Erythroblast (primary cell): ENCODE measurements around the gene MAML2.

ENCODE experiments used
- DNase-seq, 2 experiments: peaks; one replicate each; lab custom pipeline; 2025; lab: John Stamatoyannopoulos, UW
- GATA1 ChIP-seq: IDR thresholded peaks from 2 replicates; pipeline ENCODE4 v1.6.1; 2011; ENCODE audit warnings: low read depth, mild to moderate bottlenecking, control low read depth, low read length, moderate library complexity
- POLR2A ChIP-seq: IDR thresholded peaks from 2 replicates; pipeline ENCODE4 v1.6.1; 2011; ENCODE audit warnings: mild to moderate bottlenecking, low read length

Gene MAML2

DNA sequence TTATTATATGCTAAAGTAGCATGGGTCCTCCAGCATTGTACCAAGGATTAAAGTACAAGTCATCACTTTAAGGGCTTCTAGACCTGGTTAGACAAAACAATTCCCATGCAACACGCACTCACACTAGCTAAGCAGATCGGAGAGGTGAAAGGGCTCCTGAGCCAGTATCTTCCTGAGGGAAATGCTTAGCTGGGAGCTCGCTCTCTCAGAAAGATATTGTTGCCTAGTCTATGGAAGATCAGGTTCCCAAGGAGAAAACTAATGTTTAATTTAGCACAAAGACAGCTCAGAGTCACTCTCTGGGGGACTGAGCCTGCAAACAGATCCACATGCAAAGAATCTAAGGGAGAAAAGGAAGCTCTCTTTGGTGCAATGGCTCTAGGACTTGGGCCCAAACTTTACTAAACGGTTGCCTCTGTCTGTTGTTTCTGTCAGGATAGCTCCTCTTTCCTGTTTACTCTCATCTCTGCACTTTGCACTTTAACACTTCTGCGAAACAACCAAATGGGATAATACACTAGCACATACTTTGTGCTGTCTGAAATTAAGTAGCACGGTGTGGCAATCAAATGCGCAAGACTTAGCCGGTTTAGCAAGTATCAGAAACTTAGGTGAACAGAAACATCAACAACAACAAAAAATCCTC, 10.7 kb downstream of the MAML2 start:
- TF ChIP-seq POLR2A (no peak), GATA1 (no peak)
- no peak for DNase-seq

DNA sequence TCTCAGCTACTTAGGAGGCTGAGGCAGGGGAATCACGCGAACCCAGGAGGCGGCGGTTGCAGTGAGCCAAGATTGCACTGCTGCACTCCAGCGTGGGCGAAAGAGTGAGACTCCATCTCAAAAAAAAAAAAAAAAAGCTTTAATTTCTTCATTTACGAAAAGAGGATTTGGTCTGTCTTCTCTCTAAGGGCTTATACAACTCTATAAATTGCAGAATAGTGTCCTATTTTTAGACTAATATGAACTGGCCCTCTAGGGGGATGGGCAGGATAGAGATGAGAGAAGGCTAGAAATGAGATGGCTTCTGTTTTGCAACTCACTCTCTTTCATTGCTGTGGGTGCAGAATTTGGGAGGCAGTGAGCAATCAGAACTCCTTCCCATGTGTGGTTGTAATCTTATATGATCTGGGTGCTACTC, 11.3 kb downstream of the MAML2 start:
- no peak for DNase-seq

GRCh38 chr11:96330511-96330859, 12.5 kb downstream of the MAML2 start:
- TF ChIP-seq POLR2A = no peak
- DNase-seq = no peak

More for the DNA sequence above, 11.3 kb downstream of the MAML2 start:
- TF ChIP-seq POLR2A (no peak), GATA1 (no peak)

DNA sequence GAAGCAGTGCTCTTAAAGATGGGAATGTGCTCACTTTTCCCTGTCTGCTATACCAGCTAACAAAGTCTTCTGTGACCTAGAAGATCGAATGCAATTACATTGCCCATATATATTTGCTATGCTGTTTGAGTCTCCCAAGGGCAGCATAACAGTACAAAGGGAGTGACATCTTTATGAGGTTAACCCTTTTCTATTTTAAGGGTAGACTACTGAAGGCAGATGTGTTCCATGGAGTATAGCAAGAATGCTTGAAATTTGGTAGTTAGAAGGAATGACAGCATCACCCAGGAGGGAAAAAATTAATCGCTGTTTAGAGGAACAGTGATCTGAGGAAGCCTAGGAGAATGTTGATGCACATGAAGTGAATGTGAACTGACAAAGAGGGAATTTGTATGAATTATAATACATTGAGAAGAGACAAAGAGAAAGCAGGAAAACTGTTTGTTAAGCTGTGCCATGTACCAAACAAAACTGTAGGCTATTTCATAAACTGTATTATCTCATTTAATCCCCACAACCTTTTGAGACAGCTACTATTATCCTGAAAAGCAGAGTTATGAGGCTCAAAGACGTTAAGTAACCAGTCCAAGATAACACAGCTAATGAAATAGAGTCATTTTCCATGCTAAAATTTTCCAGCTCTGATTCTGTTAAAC, 13.0 kb downstream of the MAML2 start:
- no peak for TF ChIP-seq POLR2A
- TF ChIP-seq GATA1 = no peak
- no peak for DNase-seq

DNA sequence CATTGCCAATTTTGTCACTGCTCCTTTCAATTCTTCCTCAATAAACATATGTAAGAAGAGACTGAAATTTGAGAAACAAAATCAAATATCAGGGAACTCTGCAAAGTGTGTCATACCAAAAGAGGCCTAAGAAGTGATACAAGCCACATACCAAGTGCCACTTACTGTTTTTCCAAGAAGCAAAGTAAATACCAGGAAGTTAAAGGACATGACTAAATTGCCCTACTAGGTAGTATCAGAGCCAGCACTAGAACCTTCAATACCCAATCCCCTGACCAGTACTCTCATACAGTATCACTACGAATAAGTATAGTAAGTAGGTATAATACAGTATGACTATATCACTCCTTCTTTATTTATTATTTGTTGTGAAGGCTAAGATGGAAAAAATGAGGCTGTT, 13.6 kb downstream of the MAML2 start:
- DNase-seq = no peak
- no peak for TF ChIP-seq POLR2A
- no peak for TF ChIP-seq GATA1

DNA sequence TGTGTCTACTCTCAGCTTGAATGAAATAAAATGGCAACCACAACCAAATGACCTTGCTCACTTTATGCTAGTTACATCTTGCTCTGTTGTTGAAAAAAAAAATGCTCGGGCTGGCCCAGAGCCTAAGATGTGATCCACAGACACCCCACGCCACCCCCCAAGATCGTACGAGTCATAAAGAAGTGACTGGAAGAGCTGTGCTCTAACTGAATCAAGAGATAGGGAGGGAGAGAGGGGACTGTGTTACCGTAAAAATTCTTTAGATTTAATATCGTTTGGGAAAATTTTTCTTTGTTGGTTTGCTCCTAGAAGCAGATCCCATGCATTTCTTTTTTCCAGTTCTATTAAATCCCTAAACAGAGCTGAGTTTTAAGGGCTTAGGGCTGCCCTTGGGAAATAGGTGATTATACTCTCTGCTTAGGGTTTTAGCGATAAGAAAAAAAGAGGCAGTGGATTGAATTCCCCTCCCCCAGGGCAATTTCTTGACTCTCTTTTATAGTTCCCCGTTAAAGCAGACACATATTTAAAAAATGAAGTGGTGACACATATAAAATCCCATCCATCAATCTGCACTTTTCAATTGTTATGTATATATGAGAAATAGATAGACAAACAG, 14.5 kb downstream of the MAML2 start:
- no peak for DNase-seq
- TF ChIP-seq GATA1 (no peak), POLR2A (no peak)

DNA sequence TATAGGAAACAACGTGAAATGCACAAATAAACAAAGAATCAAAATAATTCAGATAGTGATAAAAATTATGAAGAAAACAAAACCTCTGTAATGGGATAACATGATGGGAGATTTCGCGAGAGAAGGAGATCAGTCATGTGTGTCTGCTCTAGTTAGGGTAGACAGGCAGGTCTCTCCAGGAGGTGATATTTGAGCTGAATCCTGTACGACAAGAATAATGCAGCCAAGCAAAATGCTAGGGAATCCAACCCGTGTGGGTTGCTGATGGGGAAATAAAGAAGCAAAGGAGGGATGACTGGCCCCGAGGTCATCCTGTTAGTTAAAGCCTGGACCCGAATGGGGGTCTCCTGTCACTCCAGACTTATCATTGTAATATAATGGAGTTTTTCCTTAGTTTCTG, 16.0 kb downstream of the MAML2 start:
- no peak for DNase-seq
- TF ChIP-seq POLR2A = no peak
- no peak for TF ChIP-seq GATA1

- no peak for DNase-seq
- TF ChIP-seq POLR2A (no peak), GATA1 (no peak)
These were observed 18.1 kb downstream of the MAML2 start for GRCh38 chr11:96324912-96325311.

DNA sequence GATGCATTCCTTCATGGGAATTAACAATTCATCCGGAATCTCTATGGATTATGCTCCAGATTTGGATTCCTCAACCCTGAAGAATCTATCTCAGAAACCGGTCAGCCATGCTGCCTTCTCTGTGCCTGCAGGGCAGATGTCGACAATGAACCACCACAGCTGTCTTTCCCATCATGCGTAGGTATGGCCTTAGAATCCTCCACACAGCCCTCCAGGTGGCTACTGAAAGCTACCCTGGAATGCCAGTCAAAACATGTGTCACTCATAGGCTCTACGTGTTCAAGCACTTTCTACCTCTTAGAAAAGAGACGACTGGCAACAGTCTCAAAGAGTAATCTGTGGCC, 19.4 kb downstream of the MAML2 start:
- TF ChIP-seq GATA1 (no peak), POLR2A (no peak)
- DNase-seq = no peak

DNA sequence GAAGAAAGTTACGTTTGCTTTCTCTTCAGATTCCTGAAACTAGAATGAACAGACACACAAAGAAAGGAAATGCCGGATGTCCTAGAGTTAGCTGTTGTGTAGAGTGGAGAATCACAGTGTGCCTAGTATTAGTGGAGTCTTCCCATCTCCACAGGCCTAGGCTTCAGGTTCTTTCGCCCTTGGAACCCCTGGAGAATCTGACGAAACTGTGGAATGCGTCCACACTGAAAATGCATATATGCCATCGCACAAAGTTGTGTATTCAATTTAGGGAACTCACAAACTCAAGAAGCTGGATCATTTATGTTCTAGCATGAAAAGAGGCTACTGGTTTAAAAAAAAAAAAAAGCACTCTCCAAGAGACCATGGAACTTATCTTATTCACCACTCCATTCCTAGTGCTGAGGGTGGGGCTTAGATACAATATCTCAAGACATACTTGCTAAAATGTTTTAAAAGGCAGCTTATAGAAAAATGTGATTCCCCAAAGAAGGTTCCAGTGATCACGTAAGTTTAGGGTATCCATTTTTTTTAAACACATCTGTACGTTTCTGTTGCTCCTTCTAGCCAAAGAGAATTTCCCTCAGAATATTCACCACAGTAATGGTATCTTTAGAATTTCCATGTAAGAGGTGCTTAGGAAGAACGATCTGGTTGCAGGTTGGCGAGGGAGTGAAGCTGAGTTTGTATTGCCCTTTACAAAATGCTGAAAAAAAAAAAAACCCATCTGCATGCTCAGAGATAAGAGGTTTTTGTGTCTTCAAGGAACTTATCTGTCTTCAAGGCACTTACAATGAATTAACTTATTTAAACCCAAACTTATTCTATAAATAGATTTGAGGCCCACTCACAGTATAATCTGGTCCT, 20.0 kb downstream of the MAML2 start:
- TF ChIP-seq POLR2A (no peak), GATA1 (no peak)

DNA sequence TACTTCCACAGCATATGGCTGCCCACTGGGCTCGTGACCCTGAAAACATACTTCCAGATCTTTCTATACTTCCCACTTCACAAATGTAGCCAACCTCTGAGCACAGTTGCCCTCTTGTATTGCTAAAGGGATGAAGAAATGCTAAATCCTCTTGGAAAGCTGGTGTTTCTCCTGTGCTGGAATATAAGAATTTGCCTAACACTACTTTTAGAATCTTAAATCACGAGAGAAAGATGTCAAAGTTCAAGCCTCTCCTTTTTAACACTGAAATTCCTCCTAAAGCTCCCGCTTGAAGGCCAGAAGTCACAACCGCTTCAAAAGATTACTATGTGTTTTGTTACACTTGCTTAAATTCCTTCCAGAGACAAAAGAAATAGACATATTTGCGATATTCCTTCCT, 21.9 kb downstream of the MAML2 start:
- TF ChIP-seq GATA1 = no peak
- no peak for TF ChIP-seq POLR2A
- DNase-seq = no peak

More for the DNA sequence above, 20.0 kb downstream of the MAML2 start:
- DNase-seq = peak; percentile 80 to 88

DNA sequence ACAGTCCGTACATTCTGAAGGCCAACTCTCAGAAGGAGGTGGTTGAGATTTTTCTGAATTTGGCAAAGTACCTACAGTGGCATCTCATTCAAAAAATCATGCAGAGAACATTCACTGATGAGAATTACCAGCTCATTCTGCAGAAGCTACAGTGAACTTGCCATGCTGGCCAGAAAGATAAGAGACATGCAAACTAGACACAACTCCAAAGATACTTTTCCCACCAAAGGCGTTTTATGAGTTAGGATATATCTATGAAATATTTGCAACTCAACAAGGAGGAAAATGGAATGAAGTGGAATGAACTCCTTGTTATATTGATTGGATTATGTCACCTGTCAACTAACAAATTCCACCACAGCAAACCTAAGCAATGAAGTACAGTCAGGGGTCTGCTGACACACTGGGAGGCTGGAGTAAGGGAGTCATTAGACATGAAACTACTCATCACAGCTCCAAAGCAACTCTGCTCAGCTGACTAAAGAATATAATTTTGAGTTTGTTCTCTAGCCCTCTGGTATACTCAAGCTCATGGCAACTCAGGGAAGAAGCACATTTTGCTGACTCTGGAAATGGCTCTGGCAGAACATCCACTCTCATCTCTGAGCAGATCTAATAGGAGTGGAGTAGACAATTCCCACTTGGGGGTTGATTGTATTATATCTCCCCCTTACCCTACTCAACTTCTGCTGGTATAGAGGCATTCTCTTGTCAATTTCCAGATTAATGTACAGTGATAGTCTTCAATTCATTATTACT, 22.9 kb downstream of the MAML2 start:
- DNase-seq = peak; percentile 44 to 66
- TF ChIP-seq GATA1 (no peak), POLR2A (no peak)

GRCh38 chr11:96318850-96319249, 24.1 kb downstream of the MAML2 start:
- peak; percentile 39 to 72 for DNase-seq
- TF ChIP-seq GATA1 = no peak
- TF ChIP-seq POLR2A = no peak
